ENCODE data around the gene IMMP1L.

DNA sequence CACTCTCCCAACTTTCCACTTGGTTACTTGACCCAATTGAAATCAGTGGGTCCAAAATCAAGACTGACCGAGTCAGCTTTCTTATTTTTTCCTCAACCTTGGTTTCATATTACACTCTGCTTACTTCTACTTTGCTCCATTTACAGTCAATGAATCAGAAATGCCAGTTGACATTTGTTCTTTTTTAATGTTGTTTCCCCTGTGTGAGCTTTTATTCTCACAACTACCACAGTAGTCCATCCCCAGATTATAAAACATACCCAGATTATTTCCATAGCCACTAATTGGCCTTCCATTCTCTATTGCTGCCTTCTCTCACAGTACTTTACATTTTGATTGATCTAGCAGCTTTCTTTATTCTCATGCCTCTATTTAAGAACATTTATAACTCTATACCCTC is 89.8 kb downstream of the IMMP1L start:
- TF ChIP-seq, protein P1, sequence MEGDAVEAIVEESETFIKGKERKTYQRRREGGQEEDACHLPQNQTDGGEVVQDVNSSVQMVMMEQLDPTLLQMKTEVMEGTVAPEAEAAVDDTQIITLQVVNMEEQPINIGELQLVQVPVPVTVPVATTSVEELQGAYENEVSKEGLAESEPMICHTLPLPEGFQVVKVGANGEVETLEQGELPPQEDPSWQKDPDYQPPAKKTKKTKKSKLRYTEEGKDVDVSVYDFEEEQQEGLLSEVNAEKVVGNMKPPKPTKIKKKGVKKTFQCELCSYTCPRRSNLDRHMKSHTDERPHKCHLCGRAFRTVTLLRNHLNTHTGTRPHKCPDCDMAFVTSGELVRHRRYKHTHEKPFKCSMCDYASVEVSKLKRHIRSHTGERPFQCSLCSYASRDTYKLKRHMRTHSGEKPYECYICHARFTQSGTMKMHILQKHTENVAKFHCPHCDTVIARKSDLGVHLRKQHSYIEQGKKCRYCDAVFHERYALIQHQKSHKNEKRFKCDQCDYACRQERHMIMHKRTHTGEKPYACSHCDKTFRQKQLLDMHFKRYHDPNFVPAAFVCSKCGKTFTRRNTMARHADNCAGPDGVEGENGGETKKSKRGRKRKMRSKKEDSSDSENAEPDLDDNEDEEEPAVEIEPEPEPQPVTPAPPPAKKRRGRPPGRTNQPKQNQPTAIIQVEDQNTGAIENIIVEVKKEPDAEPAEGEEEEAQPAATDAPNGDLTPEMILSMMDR (IDR thresholded peaks at IDR 0.05): no peak
- TF ChIP-seq POLR2AphosphoS5 (IDR thresholded peaks at IDR 0.05) (no peak), POLR2A (IDR thresholded peaks at IDR 0.05) (no peak)
